ENCODE data around the gene DRAP1.

DNA sequence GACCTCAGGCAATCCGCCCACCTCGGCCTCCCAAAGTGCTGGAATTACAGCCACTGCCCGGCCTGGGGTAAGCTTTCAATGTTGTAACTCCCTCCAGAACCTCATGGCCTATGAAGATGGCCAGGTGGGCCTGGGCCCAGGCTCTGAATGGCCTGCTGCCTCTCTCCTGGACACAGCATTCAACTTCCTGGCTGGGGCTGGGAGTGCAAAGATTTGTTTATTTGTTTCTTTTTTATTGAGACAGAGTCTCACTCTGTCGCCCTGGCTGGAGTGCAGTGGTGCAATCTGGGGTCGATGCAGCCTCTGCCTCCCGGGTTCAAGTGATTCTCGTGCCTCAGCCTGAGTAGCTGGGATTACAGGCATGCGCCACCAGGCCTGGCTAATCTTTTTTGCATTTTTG is 25.5 kb downstream of the DRAP1 start:
- TF ChIP-seq, protein P1, sequence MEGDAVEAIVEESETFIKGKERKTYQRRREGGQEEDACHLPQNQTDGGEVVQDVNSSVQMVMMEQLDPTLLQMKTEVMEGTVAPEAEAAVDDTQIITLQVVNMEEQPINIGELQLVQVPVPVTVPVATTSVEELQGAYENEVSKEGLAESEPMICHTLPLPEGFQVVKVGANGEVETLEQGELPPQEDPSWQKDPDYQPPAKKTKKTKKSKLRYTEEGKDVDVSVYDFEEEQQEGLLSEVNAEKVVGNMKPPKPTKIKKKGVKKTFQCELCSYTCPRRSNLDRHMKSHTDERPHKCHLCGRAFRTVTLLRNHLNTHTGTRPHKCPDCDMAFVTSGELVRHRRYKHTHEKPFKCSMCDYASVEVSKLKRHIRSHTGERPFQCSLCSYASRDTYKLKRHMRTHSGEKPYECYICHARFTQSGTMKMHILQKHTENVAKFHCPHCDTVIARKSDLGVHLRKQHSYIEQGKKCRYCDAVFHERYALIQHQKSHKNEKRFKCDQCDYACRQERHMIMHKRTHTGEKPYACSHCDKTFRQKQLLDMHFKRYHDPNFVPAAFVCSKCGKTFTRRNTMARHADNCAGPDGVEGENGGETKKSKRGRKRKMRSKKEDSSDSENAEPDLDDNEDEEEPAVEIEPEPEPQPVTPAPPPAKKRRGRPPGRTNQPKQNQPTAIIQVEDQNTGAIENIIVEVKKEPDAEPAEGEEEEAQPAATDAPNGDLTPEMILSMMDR (IDR thresholded peaks at IDR 0.05; ENCODE audit: low read depth, low read length, poor library complexity, severe bottlenecking): no peak
- TF ChIP-seq EZH2phosphoT487 (IDR thresholded peaks at IDR 0.05; ENCODE audit: borderline replicate concordance, low read length): no peak

All from DOHH2 (cell line).